WTC11 (cell line): ENCODE measurements around the gene PSORS1C1. TPM values are rescaled to one million over a fixed set of nuclear protein-coding genes. Genes with fewer than 3 reads are reported as not detected.

Experiments
- ATAC-seq: fragments of 200-7000 bp; cut with Tn5 transposase; 2 replicates; pipeline ENCODE4 v1.10.0; 2021; ENCODE audit warnings: mild to moderate bottlenecking, moderate library complexity
- CTCF ChIA-PET: fragments of 300-600 bp; sonication (Branson Sonifier 250); formaldehyde crosslinking; loops from one replicate; lab custom pipeline; 2021; ENCODE audit warnings: antibody characterized with exemption; lab: Charles Lee
- POLR2A ChIA-PET: fragments of 350-600 bp; sonication (Branson Sonifier 250); formaldehyde crosslinking; loops from one replicate; lab custom pipeline; 2021; ENCODE audit warnings: antibody characterized with exemption; lab: Charles Lee
- DNase-seq: peaks from one replicate; pipeline ENCODE4 v3.0.0; 2021; ENCODE audit warnings: low spot score
- H3K27ac Mint-ChIP-seq: 2 replicates; pipeline ENCODE4 v1.8.0; 2021; ENCODE audit warnings: mixed read lengths
- H3K27me3 Mint-ChIP-seq: 2 replicates; pipeline ENCODE4 v1.8.0; 2021; ENCODE audit warnings: low read depth, mild to moderate bottlenecking, moderate library complexity, mixed read lengths
- H3K36me3 Mint-ChIP-seq: 2 replicates; pipeline ENCODE4 v1.8.0; 2021; ENCODE audit warnings: mixed read lengths
- H3K4me1 Mint-ChIP-seq: 2 replicates; pipeline ENCODE4 v1.8.0; 2022; ENCODE audit warnings: mixed read lengths
- H3K4me3 Mint-ChIP-seq: 2 replicates; pipeline ENCODE4 v1.8.0; 2021; ENCODE audit warnings: mild to moderate bottlenecking, moderate library complexity, mixed read lengths
- H3K9me3 Mint-ChIP-seq: 2 replicates; pipeline ENCODE4 v1.8.0; 2021; ENCODE audit warnings: mixed read lengths
- ARID4B ChIP-seq: sonication (generic); formaldehyde crosslinking; IDR thresholded peaks from 2 replicates; pipeline ENCODE4 v1.8.0; 2023; ENCODE audit warnings: missing genetic modification reagents, mild to moderate bottlenecking, borderline replicate concordance
- ATF6 ChIP-seq: sonication (generic); formaldehyde crosslinking; IDR thresholded peaks from 2 replicates; pipeline ENCODE4 v1.8.1; 2023; ENCODE audit warnings: mild to moderate bottlenecking, missing genetic modification reagents
- ELF4 ChIP-seq: sonication (generic); formaldehyde crosslinking; IDR thresholded peaks from 2 replicates; pipeline ENCODE4 v1.8.1; 2022; ENCODE audit warnings: low read depth, mild to moderate bottlenecking, moderate library complexity, missing genetic modification reagents
- EMX1 ChIP-seq: fragments of 250-450 bp; sonication (Bioruptor Pico); IDR thresholded peaks from 2 replicates; pipeline ENCODE4 v1.8.0; 2021; ENCODE audit warnings: mild to moderate bottlenecking
- FOXK1 ChIP-seq: sonication (generic); formaldehyde crosslinking; IDR thresholded peaks from 2 replicates; pipeline ENCODE4 v1.8.0; 2022; ENCODE audit warnings: mild to moderate bottlenecking, moderate library complexity, missing genetic modification reagents
- HMGA2 ChIP-seq: fragments of 250-450 bp; sonication (Bioruptor Pico); IDR thresholded peaks from 2 replicates; pipeline ENCODE4 v1.4.0; 2021; ENCODE audit warnings: mild to moderate bottlenecking, moderate library complexity
- MLX ChIP-seq: sonication (generic); formaldehyde crosslinking; IDR thresholded peaks from 2 replicates; pipeline ENCODE4 v1.8.1; 2023; ENCODE audit warnings: mild to moderate bottlenecking, missing genetic modification reagents, moderate library complexity
- NFYB ChIP-seq: sonication (generic); formaldehyde crosslinking; conservative IDR thresholded peaks from 2 replicates; pipeline ENCODE4 v1.8.0; 2022; ENCODE audit warnings: low read depth, missing genetic modification reagents
- OVOL2 ChIP-seq: fragments of 250-450 bp; sonication (Bioruptor Pico); IDR thresholded peaks from 2 replicates; pipeline ENCODE4 v1.9.0; 2021; ENCODE audit warnings: mild to moderate bottlenecking, borderline replicate concordance
- RORB ChIP-seq: fragments of 250-450 bp; sonication (Bioruptor Pico); IDR thresholded peaks from 2 replicates; pipeline ENCODE4 v1.9.0; 2021; ENCODE audit warnings: mild to moderate bottlenecking
- SMAD3 ChIP-seq: sonication (generic); formaldehyde crosslinking; IDR thresholded peaks from 2 replicates; pipeline ENCODE4 v1.8.0; 2022; ENCODE audit warnings: missing genetic modification reagents, mild to moderate bottlenecking, borderline replicate concordance
- SOX15 ChIP-seq: fragments of 250-450 bp; sonication (Bioruptor Pico); IDR thresholded peaks from 2 replicates; pipeline ENCODE4 v1.9.0; 2021; ENCODE audit warnings: mild to moderate bottlenecking
- ZBTB21 ChIP-seq: sonication (generic); formaldehyde crosslinking; IDR thresholded peaks from 2 replicates; pipeline ENCODE4 v1.8.1; 2023; ENCODE audit warnings: mild to moderate bottlenecking, missing genetic modification reagents, borderline replicate concordance
- ZNF263 ChIP-seq: sonication (generic); formaldehyde crosslinking; IDR thresholded peaks from 2 replicates; pipeline ENCODE4 v1.8.1; 2022; ENCODE audit warnings: low read depth, mild to moderate bottlenecking, moderate library complexity, missing genetic modification reagents
- ZNF416 ChIP-seq: fragments of 250-450 bp; sonication (Bioruptor Pico); IDR thresholded peaks from 2 replicates; pipeline ENCODE4 v1.9.0; 2021; ENCODE audit warnings: mild to moderate bottlenecking, inconsistent platforms
- total RNA-seq: library from RNA; stranded (reverse); gene quantifications from 3 replicates; pipeline ENCODE4 v1.2.3, GENCODE V29; 2021
- TF ChIP-seq, protein P1 (sequence below): sonication (generic); formaldehyde crosslinking; IDR thresholded peaks from 2 replicates; pipeline ENCODE4 v1.8.0; 2022; ENCODE audit warnings: mild to moderate bottlenecking, missing genetic modification reagents
- TF ChIP-seq, protein P2 (sequence below): sonication (generic); formaldehyde crosslinking; IDR thresholded peaks from 2 replicates; pipeline ENCODE4 v1.8.0; 2022; ENCODE audit warnings: missing genetic modification reagents
- TF ChIP-seq, protein P3 (sequence below): sonication (generic); formaldehyde crosslinking; IDR thresholded peaks from 2 replicates; pipeline ENCODE4 v1.8.1; 2023; ENCODE audit warnings: mild to moderate bottlenecking, missing genetic modification reagents, moderate library complexity
- TF ChIP-seq, protein P4 (sequence below): sonication (generic); formaldehyde crosslinking; IDR thresholded peaks from 2 replicates; pipeline ENCODE4 v1.8.0; 2022; ENCODE audit warnings: mild to moderate bottlenecking, missing genetic modification reagents
- TF ChIP-seq, protein P5 (sequence below): fragments of 250-450 bp; sonication (Bioruptor Pico); IDR thresholded peaks from 2 replicates; pipeline ENCODE4 v1.9.0; 2021; ENCODE audit warnings: mild to moderate bottlenecking
- TF ChIP-seq, protein P6 (sequence below): sonication (generic); formaldehyde crosslinking; IDR thresholded peaks from 2 replicates; pipeline ENCODE4 v1.8.1; 2022; ENCODE audit warnings: low read depth, mild to moderate bottlenecking, moderate library complexity, missing genetic modification reagents, borderline replicate concordance

PSORS1C1 gene
- total RNA-seq, 1 experiment from 2014 or later: 0.66 TPM

GRCh38 chr6:31096656-31097055 lies 17.9 kb upstream of the PSORS1C1 start (continued):
- TF ChIP-seq, protein P1, sequence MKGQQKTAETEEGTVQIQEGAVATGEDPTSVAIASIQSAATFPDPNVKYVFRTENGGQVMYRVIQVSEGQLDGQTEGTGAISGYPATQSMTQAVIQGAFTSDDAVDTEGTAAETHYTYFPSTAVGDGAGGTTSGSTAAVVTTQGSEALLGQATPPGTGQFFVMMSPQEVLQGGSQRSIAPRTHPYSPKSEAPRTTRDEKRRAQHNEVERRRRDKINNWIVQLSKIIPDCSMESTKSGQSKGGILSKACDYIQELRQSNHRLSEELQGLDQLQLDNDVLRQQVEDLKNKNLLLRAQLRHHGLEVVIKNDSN (CRISPR knock-in tag): no peak
- TF ChIP-seq SOX15 (no peak), NFYB (CRISPR knock-in tag) (no peak), ATF6 (CRISPR knock-in tag) (no peak), OVOL2 (CRISPR knock-in tag) (no peak), MLX (CRISPR knock-in tag) (no peak), EMX1 (CRISPR knock-in tag) (no peak), ZNF263 (CRISPR knock-in tag) (no peak)
- TF ChIP-seq, protein P2, sequence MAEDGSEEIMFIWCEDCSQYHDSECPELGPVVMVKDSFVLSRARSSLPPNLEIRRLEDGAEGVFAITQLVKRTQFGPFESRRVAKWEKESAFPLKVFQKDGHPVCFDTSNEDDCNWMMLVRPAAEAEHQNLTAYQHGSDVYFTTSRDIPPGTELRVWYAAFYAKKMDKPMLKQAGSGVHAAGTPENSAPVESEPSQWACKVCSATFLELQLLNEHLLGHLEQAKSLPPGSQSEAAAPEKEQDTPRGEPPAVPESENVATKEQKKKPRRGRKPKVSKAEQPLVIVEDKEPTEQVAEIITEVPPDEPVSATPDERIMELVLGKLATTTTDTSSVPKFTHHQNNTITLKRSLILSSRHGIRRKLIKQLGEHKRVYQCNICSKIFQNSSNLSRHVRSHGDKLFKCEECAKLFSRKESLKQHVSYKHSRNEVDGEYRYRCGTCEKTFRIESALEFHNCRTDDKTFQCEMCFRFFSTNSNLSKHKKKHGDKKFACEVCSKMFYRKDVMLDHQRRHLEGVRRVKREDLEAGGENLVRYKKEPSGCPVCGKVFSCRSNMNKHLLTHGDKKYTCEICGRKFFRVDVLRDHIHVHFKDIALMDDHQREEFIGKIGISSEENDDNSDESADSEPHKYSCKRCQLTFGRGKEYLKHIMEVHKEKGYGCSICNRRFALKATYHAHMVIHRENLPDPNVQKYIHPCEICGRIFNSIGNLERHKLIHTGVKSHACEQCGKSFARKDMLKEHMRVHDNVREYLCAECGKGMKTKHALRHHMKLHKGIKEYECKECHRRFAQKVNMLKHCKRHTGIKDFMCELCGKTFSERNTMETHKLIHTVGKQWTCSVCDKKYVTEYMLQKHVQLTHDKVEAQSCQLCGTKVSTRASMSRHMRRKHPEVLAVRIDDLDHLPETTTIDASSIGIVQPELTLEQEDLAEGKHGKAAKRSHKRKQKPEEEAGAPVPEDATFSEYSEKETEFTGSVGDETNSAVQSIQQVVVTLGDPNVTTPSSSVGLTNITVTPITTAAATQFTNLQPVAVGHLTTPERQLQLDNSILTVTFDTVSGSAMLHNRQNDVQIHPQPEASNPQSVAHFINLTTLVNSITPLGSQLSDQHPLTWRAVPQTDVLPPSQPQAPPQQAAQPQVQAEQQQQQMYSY (CRISPR knock-in tag): no peak

- Mint-ChIP-seq H3K4me3 (no peak overlapping the region), H3K4me1 (peaks cover 18% of the 10 kb centered on the region), H3K36me3 (no peaks in the 10 kb centered on the region), H3K9me3 (no peaks in the 10 kb centered on the region), H3K27me3 (no peaks in the 10 kb centered on the region), H3K27ac (no peak overlapping the region)
- no peak for DNase-seq
- ATAC-seq: no peak
- CTCF ChIA-PET: interaction anchor here (0.7 kb wide), 1 partner anchor 11 kb away, joined by 3 read pairs; no protein-coding TSS in a partner anchor
- POLR2A ChIA-PET: no interaction called here
- TF ChIP-seq, protein P3, sequence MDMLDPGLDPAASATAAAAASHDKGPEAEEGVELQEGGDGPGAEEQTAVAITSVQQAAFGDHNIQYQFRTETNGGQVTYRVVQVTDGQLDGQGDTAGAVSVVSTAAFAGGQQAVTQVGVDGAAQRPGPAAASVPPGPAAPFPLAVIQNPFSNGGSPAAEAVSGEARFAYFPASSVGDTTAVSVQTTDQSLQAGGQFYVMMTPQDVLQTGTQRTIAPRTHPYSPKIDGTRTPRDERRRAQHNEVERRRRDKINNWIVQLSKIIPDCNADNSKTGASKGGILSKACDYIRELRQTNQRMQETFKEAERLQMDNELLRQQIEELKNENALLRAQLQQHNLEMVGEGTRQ (CRISPR knock-in tag): no peak
- TF ChIP-seq EMX1 (CRISPR knock-in tag): no peak
- no peak for TF ChIP-seq HMGA2 (CRISPR knock-in tag)
- no peak for TF ChIP-seq RORB (CRISPR knock-in tag)
- TF ChIP-seq, protein P4, sequence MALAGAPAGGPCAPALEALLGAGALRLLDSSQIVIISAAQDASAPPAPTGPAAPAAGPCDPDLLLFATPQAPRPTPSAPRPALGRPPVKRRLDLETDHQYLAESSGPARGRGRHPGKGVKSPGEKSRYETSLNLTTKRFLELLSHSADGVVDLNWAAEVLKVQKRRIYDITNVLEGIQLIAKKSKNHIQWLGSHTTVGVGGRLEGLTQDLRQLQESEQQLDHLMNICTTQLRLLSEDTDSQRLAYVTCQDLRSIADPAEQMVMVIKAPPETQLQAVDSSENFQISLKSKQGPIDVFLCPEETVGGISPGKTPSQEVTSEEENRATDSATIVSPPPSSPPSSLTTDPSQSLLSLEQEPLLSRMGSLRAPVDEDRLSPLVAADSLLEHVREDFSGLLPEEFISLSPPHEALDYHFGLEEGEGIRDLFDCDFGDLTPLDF (CRISPR knock-in tag): no peak
- TF ChIP-seq FOXK1 (CRISPR knock-in tag): no peak
- no peak for TF ChIP-seq ARID4B (CRISPR knock-in tag)
- TF ChIP-seq, protein P5, sequence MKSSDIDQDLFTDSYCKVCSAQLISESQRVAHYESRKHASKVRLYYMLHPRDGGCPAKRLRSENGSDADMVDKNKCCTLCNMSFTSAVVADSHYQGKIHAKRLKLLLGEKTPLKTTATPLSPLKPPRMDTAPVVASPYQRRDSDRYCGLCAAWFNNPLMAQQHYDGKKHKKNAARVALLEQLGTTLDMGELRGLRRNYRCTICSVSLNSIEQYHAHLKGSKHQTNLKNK (CRISPR knock-in tag): no peak
- TF ChIP-seq OVOL2 (CRISPR knock-in tag): no peak
- no peak for TF ChIP-seq ELF4
- no peak for TF ChIP-seq ZBTB21 (CRISPR knock-in tag)
- no peak for TF ChIP-seq SMAD3 (CRISPR knock-in tag)
- no peak for TF ChIP-seq ZNF416
- TF ChIP-seq, protein P6, sequence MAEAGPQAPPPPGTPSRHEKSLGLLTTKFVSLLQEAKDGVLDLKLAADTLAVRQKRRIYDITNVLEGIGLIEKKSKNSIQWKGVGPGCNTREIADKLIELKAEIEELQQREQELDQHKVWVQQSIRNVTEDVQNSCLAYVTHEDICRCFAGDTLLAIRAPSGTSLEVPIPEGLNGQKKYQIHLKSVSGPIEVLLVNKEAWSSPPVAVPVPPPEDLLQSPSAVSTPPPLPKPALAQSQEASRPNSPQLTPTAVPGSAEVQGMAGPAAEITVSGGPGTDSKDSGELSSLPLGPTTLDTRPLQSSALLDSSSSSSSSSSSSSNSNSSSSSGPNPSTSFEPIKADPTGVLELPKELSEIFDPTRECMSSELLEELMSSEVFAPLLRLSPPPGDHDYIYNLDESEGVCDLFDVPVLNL (CRISPR knock-in tag): no peak
Observed at GRCh38 chr6:31098449-31098938, 16.1 kb upstream of the PSORS1C1 start.
